PC-9 (cell line): Measurements from ENCODE around the gene DRICH1.
"Not testable (repeated sequence)": the region's sequence is repeated elsewhere in the genome, so short reads cannot be mapped to it uniquely, and the experiment has no call there.

Experiments used
- CTCF ChIP-seq: fragments of 200-600 bp; sonication (generic); conservative IDR thresholded peaks from 2 replicates; pipeline ENCODE4 v1.6.1; 2017; ENCODE audit warnings: mixed run types, antibody characterized with exemption, mild to moderate bottlenecking, moderate library complexity
- EZH2 ChIP-seq: fragments of 200-600 bp; sonication (generic); IDR thresholded peaks from 2 replicates; pipeline ENCODE4 v1.8.0; 2017; ENCODE audit warnings: antibody characterized with exemption, low read depth

DNA sequence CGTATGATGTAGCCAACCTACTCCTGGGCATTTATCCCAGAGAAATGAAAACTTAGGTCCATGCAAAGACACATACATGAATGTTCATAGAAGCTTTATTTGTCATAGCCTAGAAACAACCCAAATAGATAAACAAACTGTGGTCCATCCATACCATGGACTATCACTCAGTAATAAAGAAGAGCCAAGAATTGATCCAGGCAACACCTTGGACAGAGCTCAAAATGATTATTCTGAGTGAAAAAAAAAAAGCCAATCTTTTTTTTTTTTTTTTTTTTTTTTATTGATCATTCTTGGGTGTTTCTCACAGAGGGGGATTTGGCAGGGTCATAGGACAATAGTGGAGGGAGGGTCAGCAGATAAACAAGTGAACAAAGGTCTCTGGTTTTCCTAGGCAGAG lies 71.9 kb downstream of the DRICH1 start:
- TF ChIP-seq CTCF, EZH2: not testable (repeated sequence)
